GM12875 (cell line): ENCODE results near the gene COL23A1.
"Not testable (repeated sequence)": the region's sequence is repeated elsewhere in the genome, so short reads cannot be mapped to it uniquely, and the experiment has no call there.

ENCODE experiments used
- H3K4me3 ChIP-seq: one replicate; pipeline ENCODE4 v1.5.1; 2011; ENCODE audit warnings: low read depth, low read length, control low read depth
- CTCF ChIP-seq: IDR thresholded peaks from 2 replicates; pipeline ENCODE4 v1.5.1; 2011; ENCODE audit warnings: low read depth, mild to moderate bottlenecking, control low read depth, inconsistent platforms, low read length, moderate library complexity, borderline replicate concordance; ENCODE audit not compliant: insufficient read depth

COL23A1 gene

GRCh38 chr5:178198706-178199105 is 391.5 kb downstream of the COL23A1 start:
- no peak overlapping the region for H3K4me3 ChIP-seq
- no peak for TF ChIP-seq CTCF

DNA sequence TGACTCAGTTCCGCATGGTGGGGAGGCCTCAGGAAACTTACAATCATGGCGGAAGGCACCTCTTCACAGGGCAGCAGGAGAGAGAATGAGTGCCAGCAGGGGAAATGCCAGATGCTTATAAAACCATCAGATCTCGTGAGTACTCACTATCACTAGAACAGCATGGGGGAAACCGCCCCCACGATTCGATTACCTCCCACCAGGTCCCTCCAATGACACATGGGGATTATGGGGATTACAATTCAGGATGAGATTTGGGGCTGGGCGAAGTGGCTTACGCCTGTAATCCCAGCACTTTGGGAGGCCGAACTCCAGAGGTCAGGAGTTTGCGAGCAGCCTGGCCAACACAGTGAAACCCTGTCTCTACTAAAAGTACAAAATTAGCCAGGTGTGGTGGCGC is 392.0 kb downstream of the COL23A1 start:
- not testable (repeated sequence) for H3K4me3 ChIP-seq

GRCh38 chr5:178196986-178197385 is 393.2 kb downstream of the COL23A1 start:
- H3K4me3 ChIP-seq = no peak overlapping the region
- TF ChIP-seq CTCF = peak; percentile 63

DNA sequence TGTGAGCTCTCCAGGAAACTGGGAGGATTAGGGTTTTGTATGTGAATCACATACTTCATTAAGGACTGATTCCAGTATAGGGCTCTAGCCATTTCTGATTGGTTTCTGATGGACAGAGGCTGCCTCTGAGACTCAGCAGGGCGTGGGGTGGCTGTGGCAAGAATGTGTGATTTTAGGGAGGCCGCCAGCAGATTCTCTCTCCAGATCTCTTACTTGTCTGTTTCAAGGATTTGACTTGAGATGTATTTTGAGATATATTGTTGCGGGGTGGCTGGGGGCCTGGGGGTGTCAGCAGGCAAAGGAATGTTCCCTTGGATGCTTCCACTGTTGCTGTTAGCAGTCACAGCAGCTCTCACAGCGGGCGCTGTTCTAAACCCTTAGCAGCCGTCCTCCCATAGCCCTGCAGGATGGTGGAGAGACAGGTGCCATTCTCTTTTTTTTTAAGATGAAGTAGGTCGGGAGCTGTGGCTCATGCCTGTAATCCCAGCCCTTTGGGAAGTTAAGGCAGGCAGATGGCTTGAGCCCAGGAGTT is 393.8 kb downstream of the COL23A1 start:
- H3K4me3 ChIP-seq = no peak overlapping the region
- no peak for TF ChIP-seq CTCF

DNA sequence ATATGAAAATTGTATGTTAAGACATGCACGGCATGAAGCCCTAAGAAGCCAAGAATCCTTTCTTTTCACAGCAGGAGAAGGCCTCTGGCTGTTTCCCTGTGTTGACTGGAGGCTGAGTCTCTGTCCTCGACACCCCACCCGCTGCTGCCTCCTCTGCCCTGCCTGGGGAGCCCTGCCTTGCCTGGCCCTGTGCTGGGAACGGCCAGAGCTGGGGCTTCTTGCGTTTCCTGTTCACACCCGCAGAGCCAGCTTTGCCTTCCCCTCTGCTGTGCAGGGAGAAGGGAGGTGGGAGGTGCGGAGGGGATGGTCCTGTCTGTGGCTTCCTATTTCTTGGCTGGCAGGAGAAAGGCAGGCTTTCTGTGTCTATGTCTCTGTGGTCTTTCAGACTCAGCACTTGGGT is 396.2 kb downstream of the COL23A1 start:
- H3K4me3 ChIP-seq = no peak overlapping the region
- TF ChIP-seq CTCF = no peak

- no peak for TF ChIP-seq CTCF
- H3K4me3 ChIP-seq = no peak overlapping the region
Observed at GRCh38 chr5:178193251-178193809, 396.9 kb downstream of the COL23A1 start.

DNA sequence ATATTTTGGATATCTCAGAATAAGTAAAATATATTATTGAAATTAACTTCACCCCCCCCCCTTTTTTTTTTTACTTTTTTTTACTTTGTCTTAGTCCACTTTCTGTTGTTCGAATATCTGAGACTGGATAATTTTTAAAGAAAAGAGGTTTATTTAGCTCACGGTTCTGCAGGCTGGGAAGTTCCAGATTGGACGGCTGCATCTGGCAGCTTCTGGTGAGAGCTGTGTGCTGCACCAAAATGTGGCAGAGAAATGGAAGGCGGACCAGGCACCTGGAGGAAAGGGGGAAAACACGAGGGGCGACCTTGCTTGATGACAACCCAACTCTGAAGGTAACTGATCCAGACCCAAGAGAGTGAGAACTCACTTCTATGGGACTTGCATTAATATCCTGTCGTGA is 397.4 kb downstream of the COL23A1 start:
- no peak overlapping the region for H3K4me3 ChIP-seq
- TF ChIP-seq CTCF = no peak
